Limb (tissue), 2 donors: ENCODE results near the gene CFAP69.
A peak's percentile ranks its signal among the peaks of the same experiment; 100 is the strongest.
"Not testable (repeated sequence)": the region's sequence is repeated elsewhere in the genome, so short reads cannot be mapped to it uniquely, and the experiment has no call there.

Experiments used
- DNase-seq, 2 donors: peaks; one replicate each; pipeline ENCODE4 v3.0.0-alpha.2; 2016; ENCODE audit errors: extremely low spot score in 2 of 2

Gene CFAP69

GRCh38 chr7:90337106-90337505 is 92.1 kb downstream of the CFAP69 start:
- DNase-seq = no peak

- DNase-seq = no peak
These were observed 100.0 kb downstream of the CFAP69 start for GRCh38 chr7:90345016-90345415.

GRCh38 chr7:90345595-90346335 is 100.8 kb downstream of the CFAP69 start:
- peak; percentile 28 to 40 for DNase-seq

- peak; percentile 96 to 98 for DNase-seq
These were observed 101.6 kb downstream of the CFAP69 start, which contains the start of gene GTPBP10 for GRCh38 chr7:90346336-90347125. TSS of gene GTPBP10 (plus strand) at chr7:90346716. CDS start at chr7:90346742, 26 bp downstream.

GRCh38 chr7:90347759-90348158 is 102.8 kb downstream of the CFAP69 start:
- no peak for DNase-seq

GRCh38 chr7:90349305-90349704 is 104.3 kb downstream of the CFAP69 start:
- no peak for DNase-seq

- not testable (repeated sequence) for DNase-seq
These were observed 105.1 kb downstream of the CFAP69 start for GRCh38 chr7:90350032-90350431.

GRCh38 chr7:90351987-90352386 is 107.0 kb downstream of the CFAP69 start:
- DNase-seq = no peak
